ENCODE data around the gene LAS1L. TPM values are rescaled to one million over a fixed set of nuclear protein-coding genes. Genes with fewer than 3 reads are reported as not detected.
"Not testable (repeated sequence)": the region's sequence is repeated elsewhere in the genome, so short reads cannot be mapped to it uniquely, and the experiment has no call there.

Gene LAS1L
- total RNA-seq, 1 experiment from 2014 or later, result 72.9 TPM

- H3K36me3 Mint-ChIP-seq (ENCODE audit: insufficient read depth in 1 of 3, low read depth in 3 of 3), result peaks cover 32 to 43% (median 36%) of the 10 kb centered on the region in 3 experiments
- H2BK12ac ChIP-seq (ENCODE audit: insufficient read length, low read depth, low read length); H3T11ph ChIP-seq (ENCODE audit: low read length); H4K8ac ChIP-seq (replicated peaks; ENCODE audit: insufficient read length, low read depth, low read length); H3K14ac ChIP-seq (ENCODE audit: insufficient read depth, low read length); H4K5ac ChIP-seq (ENCODE audit: insufficient read length, low read depth, low read length); H3K27me3 Mint-ChIP-seq (ENCODE audit: low read depth); H2BK120ac ChIP-seq (ENCODE audit: low read depth, low read length, poor library complexity, severe bottlenecking); H3K23ac ChIP-seq (ENCODE audit: insufficient read length, low read depth, low read length); DNase-seq; H2BK15ac ChIP-seq (ENCODE audit: low read depth, low read length); H3K9ac ChIP-seq (ENCODE audit: extremely low read depth, insufficient read length, low read length); H3K79me1 ChIP-seq (ENCODE audit: insufficient read depth, low read depth, low read length, poor library complexity, severe bottlenecking); H2BK20ac ChIP-seq (ENCODE audit: low read depth, low read length, poor library complexity, severe bottlenecking); H4K91ac ChIP-seq (ENCODE audit: insufficient read length, low read depth, low read length); H3K4me1 ChIP-seq (ENCODE audit: insufficient read depth, low read length); H3K23me2 ChIP-seq (ENCODE audit: insufficient read length, low read depth, low read length, poor library complexity, severe bottlenecking); H3K4me2 ChIP-seq (ENCODE audit: insufficient read depth, insufficient read length, low read length); H3K27me3 ChIP-seq (ENCODE audit: insufficient read depth, low read length); H3K27ac ChIP-seq (ENCODE audit: insufficient read length, low read depth, low read length); H2AFZ ChIP-seq (ENCODE audit: low read length); H2BK5ac ChIP-seq (ENCODE audit: insufficient read length, low read length); H3K4me1 Mint-ChIP-seq; H3K4ac ChIP-seq (ENCODE audit: low read depth, low read length); H3K18ac ChIP-seq (ENCODE audit: insufficient read length, low read depth, low read length); H3K79me2 ChIP-seq (ENCODE audit: insufficient read depth, low read length); H3K56ac ChIP-seq (ENCODE audit: insufficient read length, low read depth, low read length); H2AK5ac ChIP-seq (ENCODE audit: insufficient read length, low read length); H3K4me3 Mint-ChIP-seq; H4K20me1 ChIP-seq (ENCODE audit: control insufficient read depth, insufficient read depth, insufficient read length): not testable (repeated sequence)
- H3K27ac Mint-ChIP-seq, result peak overlapping the region in 1 of 3 experiments; percentile 68; a peak in 1 of 7 replicates
- H3K9me3 Mint-ChIP-seq, result peaks cover 47 to 49% of the 10 kb centered on the region in 2 experiments
- WGBS (ENCODE audit: extremely low coverage, insufficient read length, low lambda C conversion rate), result no CpG with 5 or more reads among the region's 9 CpGs
- peaks cover 42% of the 10 kb centered on the region for H3K9me3 ChIP-seq (ENCODE audit: control insufficient read depth, low read depth, low read length)
Measured at GRCh38 chrX:65518980-65519379, 15.6 kb downstream of the LAS1L start.

All from H9 (cell line).